Stimulated activated CD4-positive, alpha-beta T cell treated with anti-CD3 and anti-CD28 coated beads, Interleukin-1b, Interleukin-23, amount 100 ng/mL, for 24 hours (primary cell): ENCODE data around the gene LHPP.

Experiments
- DNase-seq, 4 experiments: peaks; one replicate each; pipeline ENCODE4 v3.0.0-alpha.2; 2020; ENCODE audit warnings: low read depth in 4 of 4, low spot score in 1 of 4

The LHPP gene

DNA sequence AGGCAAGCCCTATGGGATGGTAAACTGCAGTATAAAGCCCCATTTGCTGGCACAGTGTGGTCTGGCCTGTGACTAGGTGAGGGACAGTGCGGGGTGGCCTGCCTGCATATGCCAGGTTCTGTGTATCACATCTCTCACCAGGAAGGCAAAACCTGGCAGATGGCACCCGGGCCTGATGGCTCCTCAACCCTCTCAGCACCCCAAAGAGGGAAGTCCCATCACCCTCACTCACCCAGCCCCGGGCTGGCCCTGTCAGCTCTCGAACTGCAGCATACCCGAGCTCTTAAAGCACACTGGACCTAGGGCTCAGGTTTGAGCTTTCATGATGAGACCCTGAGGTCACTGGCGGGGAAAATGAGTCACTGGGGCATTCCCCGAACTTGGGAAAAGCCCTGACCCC is 130.5 kb downstream of the LHPP start:
- DNase-seq: no peak

DNA sequence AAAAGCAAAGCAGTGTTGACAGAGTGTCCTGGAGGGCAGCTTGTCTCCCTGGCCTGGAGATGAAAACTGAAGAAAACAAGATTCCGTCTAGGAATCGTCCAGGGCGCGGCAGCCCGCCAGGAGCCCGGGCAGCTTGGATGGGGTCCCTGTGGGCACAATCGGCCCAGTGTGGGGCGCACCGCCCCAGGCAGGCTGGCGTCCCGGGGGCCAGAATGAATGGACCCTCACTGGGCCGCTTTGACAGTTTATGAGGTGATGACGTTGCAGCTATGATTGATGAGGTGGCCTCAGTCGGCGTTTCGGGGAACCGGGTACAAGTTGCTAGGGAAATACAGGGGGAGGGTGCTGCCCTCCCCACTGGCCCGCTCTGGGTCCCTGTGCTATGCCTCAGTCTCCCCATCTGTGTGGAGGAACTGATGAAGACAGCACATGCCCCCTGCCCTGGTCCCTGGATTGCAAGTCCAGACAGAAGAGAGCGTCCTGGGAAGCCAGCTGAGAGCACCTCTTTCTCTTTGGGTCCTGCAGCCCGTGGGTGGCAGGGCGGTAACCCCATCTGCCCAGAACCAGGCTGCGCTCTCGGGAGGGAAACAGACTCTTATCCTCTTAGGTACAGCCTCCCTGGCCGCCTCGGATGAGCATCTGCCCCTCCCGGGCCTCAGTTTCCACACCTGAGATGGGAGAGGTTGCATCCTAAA is 131.3 kb downstream of the LHPP start:
- DNase-seq: no peak

DNA sequence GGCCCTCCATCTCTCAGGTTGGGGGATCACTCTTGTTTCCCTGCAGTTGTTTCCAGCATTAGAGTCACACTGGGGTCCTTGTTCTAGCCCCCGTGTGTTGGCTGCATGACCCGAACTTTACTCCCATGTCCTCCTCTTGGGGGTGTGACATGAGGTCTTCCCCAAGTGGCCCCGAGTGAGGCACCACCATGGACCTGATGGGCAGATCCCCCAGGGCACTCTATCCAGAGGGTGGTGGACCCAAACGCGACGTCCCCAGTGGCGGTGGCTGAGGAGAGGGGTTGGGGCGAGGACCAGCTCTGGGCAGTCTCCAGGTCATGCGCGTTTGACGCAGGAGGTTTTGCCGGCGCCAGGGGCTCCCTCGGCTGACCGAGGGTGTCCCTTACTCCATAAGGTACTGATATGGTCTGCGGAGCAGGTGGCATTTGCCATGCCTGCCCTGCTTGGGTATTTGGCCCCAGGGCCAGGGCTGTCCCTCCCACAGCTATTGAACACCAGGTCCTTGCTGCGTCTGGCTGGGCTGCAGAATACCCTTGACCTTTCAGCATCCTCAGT is 131.9 kb downstream of the LHPP start:
- no peak for DNase-seq

DNA sequence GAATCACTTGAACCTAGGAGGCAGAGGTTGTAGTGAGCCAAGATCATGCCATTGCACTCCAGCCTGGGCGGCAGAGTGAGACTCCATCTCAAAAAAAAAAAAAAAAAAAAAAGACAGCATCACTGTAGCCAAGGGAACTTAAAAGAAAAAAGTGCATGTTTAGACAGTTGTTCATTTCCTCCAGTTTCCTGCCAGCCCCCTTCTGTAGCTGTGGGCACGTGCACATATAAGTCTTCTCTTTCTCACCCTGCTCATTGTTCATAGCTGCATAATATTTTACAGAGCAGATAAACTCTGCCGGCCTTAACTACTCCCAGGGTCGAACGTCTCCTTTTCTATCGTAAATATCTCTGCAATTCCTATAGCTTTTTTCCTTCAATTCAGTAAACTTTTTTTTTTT is 132.6 kb downstream of the LHPP start:
- no peak for DNase-seq

DNA sequence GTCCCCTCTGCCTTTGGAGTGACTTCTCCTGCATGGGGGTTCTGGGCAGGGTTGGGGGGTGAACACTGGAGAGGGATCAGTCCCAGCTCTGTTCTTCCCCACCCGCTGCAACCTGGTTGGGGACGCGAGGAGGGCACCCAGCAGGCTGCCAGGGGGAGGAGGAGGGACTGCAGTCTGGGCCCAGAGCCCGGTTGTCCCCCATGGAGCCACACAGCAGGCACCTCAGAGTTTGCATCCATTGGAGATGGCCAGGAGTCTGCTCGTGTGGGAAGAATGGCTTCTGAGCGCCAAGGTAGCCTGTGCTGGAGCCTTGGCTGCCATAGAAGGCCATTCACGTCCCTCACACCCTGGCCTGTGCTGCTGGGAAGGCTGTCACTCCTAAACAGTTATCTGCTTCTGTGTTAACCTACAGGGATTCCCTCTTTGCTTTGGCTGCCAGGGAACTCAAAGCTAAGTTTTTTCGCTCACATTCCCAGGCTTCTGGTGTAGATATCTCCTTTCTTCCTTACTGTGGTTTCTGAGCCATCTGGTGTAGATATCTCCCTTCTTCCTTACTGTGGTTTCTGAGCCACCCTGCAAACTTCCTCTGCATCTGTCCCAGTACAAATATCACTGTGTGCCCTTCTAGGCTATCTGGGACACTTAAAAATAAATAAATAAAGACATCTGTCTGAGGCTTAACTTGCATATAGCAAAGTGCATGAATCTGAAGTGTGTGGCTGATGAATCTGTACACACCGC is 133.7 kb downstream of the LHPP start:
- no peak for DNase-seq

DNA sequence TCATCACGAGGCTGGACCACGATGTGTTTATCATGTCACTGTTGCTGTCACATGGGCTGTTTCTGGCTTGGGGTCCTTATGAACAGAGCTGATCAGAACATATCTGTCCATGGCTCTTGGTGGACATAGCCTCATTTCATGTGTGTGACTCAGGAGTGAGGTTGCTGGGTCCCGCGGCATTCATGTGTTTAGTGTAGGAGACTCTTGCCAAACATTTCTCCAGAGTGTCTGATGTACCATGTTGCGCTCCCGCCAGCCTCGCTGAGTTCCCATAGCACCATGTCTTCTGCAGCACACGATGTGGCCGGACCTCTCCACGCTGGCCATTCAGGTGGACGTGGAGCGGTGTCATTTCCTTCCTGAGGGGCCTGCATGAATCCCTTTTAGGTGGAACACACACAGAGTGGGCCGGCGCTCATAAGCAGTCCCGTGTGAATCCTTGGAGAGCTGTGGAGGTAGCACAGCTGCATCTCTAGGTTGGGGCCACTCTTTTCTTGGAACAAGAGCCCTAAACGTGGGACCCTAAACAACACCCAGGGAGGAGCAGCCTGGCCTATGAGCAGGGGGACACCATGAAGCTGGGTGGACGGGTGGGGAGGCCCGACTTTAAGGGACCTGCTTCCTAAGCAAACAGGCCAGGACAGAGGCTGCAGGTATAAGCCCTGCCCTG is 134.6 kb downstream of the LHPP start:
- no peak for DNase-seq

DNA sequence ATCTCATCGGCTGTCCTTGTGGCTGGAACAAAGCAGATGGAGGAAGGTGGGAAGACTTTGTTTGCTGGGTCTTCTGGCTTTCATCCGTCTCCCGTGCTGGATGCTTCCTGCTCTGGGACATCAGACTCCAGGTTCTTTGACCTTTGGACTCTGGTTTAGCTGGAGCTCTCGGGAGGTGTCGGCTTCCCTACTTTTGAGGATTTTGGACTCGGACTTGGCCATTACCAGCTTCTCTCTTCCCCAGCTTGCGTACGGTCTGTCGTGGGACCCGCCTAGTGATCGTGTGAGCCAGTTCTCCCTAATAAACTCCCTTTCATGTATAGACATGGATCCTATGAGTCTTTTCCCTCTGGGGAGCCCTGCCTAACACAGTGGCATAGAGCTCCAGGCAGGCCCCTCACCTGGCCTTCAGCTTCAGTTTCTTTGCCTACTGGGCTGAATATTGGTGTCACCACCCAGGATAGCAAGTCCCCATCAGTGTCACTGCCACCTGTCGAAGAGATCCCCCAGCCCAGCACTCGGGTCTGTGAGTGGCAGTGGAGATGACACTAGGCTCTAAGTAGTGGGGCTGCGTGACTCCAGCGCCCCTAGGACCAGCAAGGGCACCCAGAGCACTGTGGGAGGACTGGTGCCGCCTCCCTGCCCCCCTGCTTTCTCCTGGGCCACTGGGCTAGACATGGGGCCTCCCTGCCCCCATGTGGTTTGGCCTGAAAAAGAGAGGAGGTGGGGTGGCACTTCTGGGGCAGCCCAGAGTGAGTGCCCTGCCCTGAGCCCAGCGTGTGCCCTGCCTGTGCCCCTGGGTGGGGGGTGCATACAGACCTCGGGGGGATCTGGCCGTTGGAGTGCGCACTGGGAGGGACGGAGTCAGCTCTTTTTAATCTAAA is 135.6 kb downstream of the LHPP start:
- no peak for DNase-seq

DNA sequence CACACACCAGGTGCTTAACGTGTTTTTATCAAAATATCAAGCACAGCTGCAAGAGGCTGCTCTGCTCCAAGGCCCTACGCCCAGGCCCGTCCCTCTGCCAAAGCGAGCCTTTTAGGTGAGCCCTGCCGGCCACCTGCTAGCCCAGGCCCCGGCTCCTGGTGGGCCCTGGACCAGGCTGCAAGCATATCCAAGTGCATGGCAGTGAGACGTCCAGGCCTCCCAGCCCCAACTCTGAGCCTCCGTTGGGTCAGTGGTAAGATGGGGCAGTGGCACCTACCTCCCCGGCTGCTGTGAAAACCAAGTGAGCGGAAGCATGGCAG is 136.2 kb downstream of the LHPP start:
- DNase-seq: no peak

DNA sequence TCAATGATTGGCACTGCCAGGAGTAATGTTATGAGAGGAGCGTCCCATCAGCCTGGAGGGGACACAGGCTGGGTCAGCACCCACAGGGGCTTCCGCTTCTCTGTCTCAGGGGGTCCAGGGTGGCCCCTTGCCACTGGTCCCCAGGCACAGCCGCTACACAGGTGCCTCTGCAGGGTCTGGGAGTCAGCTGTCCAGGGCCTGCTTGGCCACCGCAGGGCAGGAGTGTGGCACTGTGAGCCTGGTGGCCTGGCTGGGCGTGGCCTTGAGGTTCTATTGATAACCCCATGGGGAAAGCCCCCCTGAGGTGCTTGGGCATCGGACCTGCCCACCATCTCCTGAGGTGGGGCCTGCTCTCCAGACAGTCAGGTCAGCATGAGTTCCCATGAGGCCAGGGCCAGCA is 136.6 kb downstream of the LHPP start:
- no peak for DNase-seq

DNA sequence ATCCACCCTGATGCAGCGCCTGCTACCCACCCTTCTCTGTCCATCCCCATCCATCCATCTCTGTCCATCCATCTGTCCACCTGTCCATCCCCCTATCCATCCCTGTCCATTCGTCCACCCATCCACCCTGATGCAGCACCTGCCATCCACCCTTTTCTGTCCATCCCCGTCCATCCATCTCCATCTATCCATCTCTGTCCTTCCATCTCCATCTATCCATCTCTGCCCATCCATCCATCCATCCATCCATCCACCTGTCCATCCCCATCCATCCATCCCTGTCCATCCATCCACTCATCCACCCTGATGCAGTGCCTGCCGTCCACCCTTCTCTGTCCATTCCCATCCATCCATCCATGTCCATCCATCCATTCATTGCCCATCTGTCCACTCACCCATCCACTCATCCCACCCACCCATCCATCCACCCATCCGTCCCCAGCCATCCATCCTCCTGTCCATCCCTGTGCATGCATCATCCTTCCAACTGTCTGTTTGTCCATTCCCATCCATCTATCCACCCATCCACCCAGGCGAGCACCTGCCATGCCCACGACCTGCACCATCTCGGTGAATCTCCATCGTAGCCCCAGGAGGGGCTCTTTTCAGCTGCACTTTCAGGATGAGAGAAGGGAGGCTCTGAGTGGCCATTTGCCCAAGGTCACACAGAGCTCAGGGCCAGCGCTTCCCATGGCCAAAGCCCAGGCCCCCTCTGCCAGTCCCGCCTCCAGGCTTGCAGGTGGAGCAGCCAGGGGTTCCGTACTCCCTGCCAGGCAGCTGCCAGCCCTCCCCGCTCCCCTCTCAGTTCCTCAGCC is 137.4 kb downstream of the LHPP start:
- DNase-seq: no peak

DNA sequence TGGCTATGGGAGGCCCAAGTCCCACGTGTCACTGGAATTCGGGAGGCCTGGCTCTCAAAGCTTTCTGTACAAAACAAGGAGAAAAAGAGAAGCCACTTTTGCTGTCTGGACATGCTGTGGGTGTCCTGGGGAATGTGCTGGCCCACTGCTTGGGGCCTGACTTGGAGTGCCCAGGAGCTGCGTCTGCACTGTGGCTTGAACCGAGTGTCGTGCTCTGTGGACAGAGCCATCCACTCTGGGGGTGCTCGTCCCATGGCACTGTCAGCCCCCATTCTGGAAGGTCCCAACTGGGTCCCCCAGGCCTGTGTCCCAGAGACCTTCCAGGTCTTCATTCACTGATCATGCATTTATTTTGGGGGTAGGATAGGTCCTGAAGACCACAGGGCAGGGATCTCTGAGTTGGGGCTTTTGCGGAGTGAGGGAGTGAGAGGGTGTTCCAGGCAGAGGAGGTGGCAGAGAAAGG is 138.0 kb downstream of the LHPP start:
- no peak for DNase-seq

DNA sequence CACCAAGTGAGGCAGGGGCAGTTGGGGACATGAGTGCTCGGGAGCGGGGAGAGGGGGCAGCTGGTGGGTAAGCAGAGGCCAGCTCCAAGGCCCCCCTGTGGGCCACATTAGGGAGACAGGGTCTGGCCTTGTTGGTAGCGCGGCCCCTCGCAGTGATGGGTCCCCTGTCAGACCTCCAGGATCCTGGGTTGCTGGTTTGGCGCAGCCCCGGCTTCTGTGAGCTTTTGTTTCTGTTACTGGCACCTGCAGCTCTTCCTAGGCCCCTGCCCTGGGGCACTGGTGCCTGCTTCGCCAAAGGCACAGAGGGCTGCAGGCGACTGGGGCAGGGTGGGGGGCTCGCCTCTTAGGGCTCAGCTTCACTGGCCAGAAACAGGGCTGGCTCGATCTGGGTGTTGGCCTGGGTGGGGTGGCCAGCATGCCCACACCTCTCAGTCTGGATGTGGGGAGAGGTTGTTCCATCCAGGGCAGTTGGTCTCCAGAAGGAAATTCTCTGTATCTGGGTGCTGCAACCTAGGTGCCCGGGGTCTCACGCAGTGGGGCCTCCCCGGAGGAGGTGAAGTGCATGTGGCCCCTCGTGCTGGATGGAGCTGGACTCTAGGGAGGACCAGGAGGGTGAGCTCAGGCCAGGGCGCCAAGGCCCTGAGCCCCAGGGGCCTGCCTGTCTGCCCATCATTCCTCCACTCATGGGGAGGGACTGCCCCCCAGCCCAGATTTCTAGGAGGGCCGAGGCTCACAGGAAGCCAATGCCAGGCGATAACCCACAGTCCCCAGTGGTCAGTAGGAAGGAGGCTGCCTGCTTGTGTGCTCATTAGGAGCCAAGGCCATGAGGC is 138.6 kb downstream of the LHPP start:
- no peak for DNase-seq

DNA sequence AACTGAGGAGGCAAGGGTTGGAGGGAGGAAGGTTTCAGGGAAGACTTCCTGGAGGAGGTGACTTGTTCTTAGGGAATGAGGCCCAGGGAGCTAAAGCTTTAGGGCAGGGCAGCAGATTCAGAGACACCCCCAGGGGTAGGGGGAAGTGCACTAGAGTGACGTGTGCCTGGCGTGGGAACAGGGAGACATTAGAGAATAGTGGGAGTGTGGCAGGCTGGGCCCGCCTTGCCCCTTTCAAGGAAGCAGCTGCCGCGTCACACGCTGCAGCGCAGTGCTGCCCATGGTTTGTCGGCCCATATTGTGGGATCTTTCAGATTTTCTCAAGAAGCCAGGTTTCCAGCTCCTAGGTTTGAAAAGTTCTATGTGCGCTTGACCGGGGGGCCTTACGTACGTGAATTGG is 139.4 kb downstream of the LHPP start:
- DNase-seq: no peak

DNA sequence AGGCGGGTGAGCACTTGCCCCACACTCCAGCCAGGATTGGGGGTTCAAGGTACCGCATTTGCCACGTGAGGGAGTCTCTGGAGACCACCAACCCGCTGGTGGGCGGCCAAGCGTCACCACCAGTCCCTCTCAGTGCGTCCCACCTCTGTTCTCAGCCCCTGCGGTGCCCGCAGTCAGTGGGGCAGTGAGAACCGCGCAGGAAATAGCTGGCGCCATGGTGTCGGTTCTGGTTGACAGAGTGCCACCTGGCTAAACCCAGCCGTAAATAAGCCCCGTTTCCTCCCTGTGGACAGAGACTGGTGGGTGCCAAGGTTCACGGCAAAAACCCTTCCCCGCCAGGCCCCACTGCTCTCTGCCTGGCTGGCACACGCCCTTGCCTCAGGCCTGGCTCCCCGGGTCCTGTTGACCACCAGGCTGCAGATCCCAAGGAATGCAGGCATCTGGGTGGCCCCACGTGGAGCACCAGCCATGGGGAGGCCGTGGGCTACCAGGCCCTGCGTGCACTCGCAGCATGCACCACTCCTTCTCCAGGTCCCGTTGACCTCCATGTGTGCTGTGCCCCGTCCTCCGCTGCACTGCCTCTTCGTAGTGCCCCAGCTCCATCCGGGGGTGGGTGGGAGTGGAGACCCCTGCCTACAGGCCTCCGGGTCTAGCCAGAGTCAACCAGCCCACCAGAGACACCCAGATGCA is 140.0 kb downstream of the LHPP start:
- DNase-seq: no peak

DNA sequence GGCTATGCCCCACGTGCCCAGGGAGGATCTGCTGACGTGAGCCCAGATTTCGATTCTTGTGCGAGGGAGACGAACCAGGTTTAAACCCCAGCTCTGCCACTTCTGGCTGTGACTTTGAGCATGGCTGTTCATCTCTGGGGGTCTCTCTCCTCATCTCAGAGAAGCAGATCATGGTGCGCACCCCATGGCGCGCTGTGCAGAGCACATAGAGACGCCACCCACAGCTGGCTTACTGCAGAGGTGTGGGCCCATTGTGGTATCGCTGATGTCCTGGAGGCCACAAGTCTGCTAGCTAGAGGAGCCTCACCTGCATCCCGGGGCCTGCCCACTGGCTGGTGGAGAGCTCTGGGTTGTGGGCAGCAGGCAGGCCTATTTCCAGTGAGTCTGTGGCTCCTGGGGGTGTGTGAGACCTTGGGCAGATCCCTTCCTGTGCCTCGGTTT is 140.5 kb downstream of the LHPP start:
- DNase-seq: no peak

DNA sequence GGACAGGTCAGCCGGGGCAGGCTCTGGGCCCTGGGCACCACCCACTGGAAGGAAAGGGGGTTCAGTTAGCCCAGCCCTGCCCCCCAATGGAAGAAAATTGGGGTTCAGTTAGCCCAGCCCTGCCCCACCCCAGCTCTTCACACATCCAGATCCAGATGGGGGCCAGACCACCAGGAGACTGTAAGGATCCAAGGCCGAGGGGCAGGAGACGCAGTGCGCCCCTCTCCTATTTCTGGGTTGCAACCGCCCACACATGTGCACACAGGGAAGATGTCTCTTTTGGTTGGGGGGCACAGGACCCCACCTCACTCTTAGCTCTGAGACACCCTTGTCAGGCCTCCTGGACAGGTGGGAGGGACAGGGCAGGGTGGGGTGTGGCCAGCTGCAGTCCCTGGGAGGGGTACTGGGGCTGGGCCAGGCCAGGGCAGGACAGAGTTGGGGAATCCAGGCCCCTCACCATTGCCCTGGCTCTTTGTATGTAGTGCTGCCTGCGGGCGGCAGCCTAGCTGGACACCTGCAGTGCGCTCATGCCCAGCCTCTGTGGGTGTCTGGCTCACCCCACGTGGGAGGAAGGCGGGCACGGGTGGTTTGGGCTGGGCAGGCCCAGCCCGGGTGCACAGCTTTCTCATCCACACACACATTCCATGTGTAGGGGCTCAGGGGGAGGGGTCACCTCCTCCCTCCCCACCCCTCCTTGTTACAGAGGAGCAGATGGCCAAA is 141.2 kb downstream of the LHPP start:
- no peak for DNase-seq

DNA sequence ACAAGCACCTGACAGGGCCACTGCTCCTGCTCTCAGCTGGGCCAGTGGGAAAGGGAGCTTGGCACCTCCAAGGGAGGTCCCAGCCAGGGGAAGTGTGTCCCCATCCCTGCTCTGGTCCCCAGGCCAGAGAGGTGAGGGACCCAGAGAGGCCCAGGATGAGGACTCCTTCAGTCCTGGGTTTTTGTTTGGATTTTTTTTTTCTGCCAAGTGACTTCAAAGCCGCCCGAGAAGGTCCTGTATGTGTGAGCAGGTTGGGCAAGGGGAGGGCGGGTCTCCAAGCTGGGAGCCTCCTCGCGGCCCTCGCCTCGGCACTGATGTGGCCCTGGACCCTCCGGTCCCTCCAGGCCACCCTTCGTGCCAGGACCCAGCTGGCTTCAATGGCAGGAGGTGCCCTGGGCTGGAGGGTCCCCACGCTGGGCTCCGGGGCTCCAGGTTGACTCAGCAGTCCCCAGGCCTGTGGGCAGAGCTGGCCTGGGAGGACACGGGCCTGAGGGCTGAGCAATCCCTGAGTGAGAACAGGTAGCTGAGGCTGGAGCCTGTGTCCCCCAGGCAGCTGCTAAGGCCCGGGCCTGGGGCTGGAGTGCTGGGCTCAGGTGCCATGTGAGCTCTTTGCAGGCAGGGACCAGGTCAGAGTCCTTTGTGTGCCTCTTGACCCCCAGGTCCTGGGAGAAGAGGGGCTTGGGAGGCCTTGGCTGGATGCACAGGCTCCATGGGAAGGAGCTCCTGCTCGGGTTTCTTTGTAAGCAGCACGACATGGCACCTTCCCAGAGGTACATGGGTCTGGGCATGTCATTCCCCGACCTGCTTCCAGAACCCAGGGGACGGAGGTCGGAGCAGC is 142.0 kb downstream of the LHPP start:
- DNase-seq: no peak
